ENCODE results near the gene NCOR2. TPM values are rescaled to one million over a fixed set of nuclear protein-coding genes. Genes with fewer than 3 reads are reported as not detected.

The NCOR2 gene
- total RNA-seq = 100 to 1,000 TPM in 1 of 2 experiments, 10 to 100 TPM in 1; 96.0 to 101 TPM

DNA sequence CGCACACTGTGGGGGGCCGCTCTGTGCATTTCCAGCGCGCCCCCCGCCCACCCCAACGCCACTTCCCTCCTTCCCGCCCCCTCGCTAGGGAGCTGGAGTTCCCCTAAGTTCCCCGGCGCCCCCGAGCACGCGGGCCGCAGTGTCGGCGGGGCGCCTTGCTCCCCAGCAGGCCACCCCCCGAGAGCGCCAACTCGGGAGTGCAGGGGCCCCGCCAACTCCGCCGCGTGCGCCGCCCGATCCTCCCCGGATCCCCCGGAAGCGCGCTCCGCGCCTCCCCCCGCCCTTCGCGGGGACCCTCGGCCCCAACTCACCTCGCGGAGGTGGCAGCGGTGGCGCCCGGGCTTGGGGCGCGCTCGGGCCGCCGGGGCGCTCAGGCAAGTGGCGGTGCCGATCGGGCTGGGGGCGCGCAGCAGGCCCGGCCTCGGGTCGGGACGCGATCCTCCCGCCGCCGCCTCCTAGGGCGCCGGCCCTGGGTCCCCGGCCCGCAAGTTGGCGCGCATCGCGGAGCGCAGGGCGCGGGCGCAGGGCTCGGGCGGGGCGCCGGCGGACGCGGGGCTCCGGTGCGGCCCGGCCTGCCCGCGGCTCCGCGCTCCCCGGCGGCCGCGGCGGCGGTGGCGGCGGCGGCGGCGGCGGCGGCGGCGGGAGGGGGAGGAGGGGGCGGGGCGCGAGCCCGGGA lies at the start of gene NCOR2:
NCOR2 (minus strand) TSS at position 616 of the 676 bp plus-strand sequence. CDS start 72,361 bp downstream, outside the sequence.

